Endothelial cell of umbilical vein (primary cell): ENCODE measurements around the gene SMIM41. TPM values are rescaled to one million over a fixed set of nuclear protein-coding genes. Genes with fewer than 3 reads are reported as not detected.

Experiments used
- BruUV-seq: library from RNA; stranded (reverse); fragments of 400-500 nt; replicated peaks from 2 replicates; lab custom pipeline; 2021; lab: Mats Ljungman, UMichigan
- CTCF ChIA-PET: fragments of 300-600, 350-600 bp; sonication (Branson Sonifier 250); formaldehyde crosslinking; loops from one replicate; lab custom pipeline; 2021; ENCODE audit warnings: antibody characterized with exemption, inconsistent platforms; lab: Charles Lee
- POLR2A ChIA-PET: fragments of 300-600, 350-600 bp; sonication (Branson Sonifier 250); formaldehyde crosslinking; loops from one replicate; lab custom pipeline; 2021; ENCODE audit warnings: antibody characterized with exemption, inconsistent platforms; lab: Charles Lee
- DNase-seq: peaks from one replicate; pipeline ENCODE4 v3.0.0-alpha.2; 2011; ENCODE audit warnings: low read depth, low spot score
- FAIRE-seq: peaks from 2 replicates; lab custom pipeline; 2011; peaks lifted over from hg19 to GRCh38; lab: Jason Lieb, UNC
- H2AFZ ChIP-seq: 2 replicates; pipeline ENCODE4 v1.6.0; 2012; ENCODE audit warnings: low read depth, low read length, control low read depth, inconsistent platforms
- H3K27ac ChIP-seq: 2 replicates; pipeline ENCODE4 v1.5.1; 2011; ENCODE audit warnings: low read depth, mild to moderate bottlenecking, control low read depth, low read length, moderate library complexity; ENCODE audit not compliant: insufficient read depth
- H3K27me3 ChIP-seq, 2 experiments: 2 replicates each; pipeline versions ENCODE4 v1.6.0 to v1.6.1; 2011; ENCODE audit warnings: low read length in 2 of 2, mixed read lengths in 1 of 2; ENCODE audit not compliant: control insufficient read depth in 2 of 2, insufficient read depth in 2 of 2
- H3K36me3 ChIP-seq, 2 experiments: 2 replicates in 1 of 2; 3 replicates in 1 of 2; pipeline ENCODE4 v1.5.1; 2011; ENCODE audit warnings: low read length in 2 of 2, mild to moderate bottlenecking in 1 of 2, moderate library complexity in 1 of 2; ENCODE audit not compliant: control insufficient read depth in 2 of 2, insufficient read depth in 2 of 2; ENCODE audit errors: extremely low read depth in 1 of 2
- H3K4me1 ChIP-seq: 3 replicates; pipeline ENCODE4 v1.5.1; 2011; ENCODE audit warnings: mild to moderate bottlenecking, low read length; ENCODE audit not compliant: control insufficient read depth, insufficient read depth; ENCODE audit errors: extremely low read depth
- H3K4me2 ChIP-seq: 2 replicates; pipeline ENCODE4 v1.6.1; 2011; ENCODE audit warnings: low read length, control low read depth, mixed read lengths; ENCODE audit not compliant: insufficient read depth
- H3K4me3 ChIP-seq, 3 experiments: fragments of 200-600 bp in 1 of 3; sonication (generic), shearing (Covaris generic) in 1 of 3; replicated peaks in 1 of 3; 2 replicates each; pipeline ENCODE4 v1.5.1; 2011 to 2016; ENCODE audit warnings: control low read depth in 3 of 3, low read length in 3 of 3, mild to moderate bottlenecking in 2 of 3, inconsistent platforms in 1 of 3, low read depth in 1 of 3, moderate library complexity in 1 of 3; ENCODE audit not compliant: insufficient read depth in 1 of 3
- H3K79me2 ChIP-seq: 2 replicates; pipeline ENCODE4 v1.6.0; 2012; ENCODE audit warnings: low read length, inconsistent platforms; ENCODE audit not compliant: control insufficient read depth, insufficient read depth
- H3K9ac ChIP-seq: replicated peaks from 2 replicates; pipeline ENCODE3; 2011; ENCODE audit warnings: low read length, control low read depth; ENCODE audit not compliant: insufficient read depth; ENCODE audit errors: extremely low read depth
- H3K9me1 ChIP-seq: replicated peaks from 3 replicates; pipeline ENCODE4 v1.6.0; 2011; ENCODE audit warnings: mild to moderate bottlenecking, low read length; ENCODE audit not compliant: control insufficient read depth, insufficient read depth; ENCODE audit errors: extremely low read depth
- H3K9me3 ChIP-seq: replicated peaks from 2 replicates; pipeline ENCODE4 v1.5.1; 2012; ENCODE audit warnings: low read length, inconsistent platforms; ENCODE audit not compliant: control insufficient read depth, insufficient read depth
- H4K20me1 ChIP-seq: replicated peaks from 2 replicates; pipeline ENCODE3; 2011; ENCODE audit warnings: mild to moderate bottlenecking, low read length; ENCODE audit not compliant: control insufficient read depth, insufficient read depth; ENCODE audit errors: extremely low read depth
- CTCF ChIP-seq, 2 donors: IDR thresholded peaks; 1 replicate in 1 of 2; 2 replicates in 1 of 2; pipeline ENCODE4 v1.5.1; 2011; ENCODE audit warnings: low read length in 2 of 2, mild to moderate bottlenecking in 2 of 2, moderate library complexity in 2 of 2, control low read depth in 1 of 2, inconsistent platforms in 1 of 2, low read depth in 1 of 2; ENCODE audit not compliant: insufficient read depth in 1 of 2; ENCODE audit errors: extremely low read depth in 1 of 2
- EZH2 ChIP-seq: IDR thresholded peaks from 2 replicates; pipeline ENCODE4 v1.6.1; 2012; ENCODE audit warnings: borderline replicate concordance, low read depth, mild to moderate bottlenecking, moderate library complexity, low read length, inconsistent platforms; ENCODE audit not compliant: severe bottlenecking
- FOS ChIP-seq: IDR thresholded peaks from 2 replicates; pipeline ENCODE4 v1.6.1; 2011; ENCODE audit warnings: mild to moderate bottlenecking, low read length, moderate library complexity, borderline replicate concordance; ENCODE audit not compliant: insufficient read depth
- GATA2 ChIP-seq: IDR thresholded peaks from 2 replicates; pipeline ENCODE4 v1.7.0; 2011; ENCODE audit warnings: low read depth, mild to moderate bottlenecking, moderate library complexity, mixed read lengths, low read length; ENCODE audit not compliant: insufficient read length, insufficient read depth
- JUN ChIP-seq: IDR thresholded peaks from 2 replicates; pipeline ENCODE4 v1.6.1; 2011; ENCODE audit warnings: borderline replicate concordance, low read depth; ENCODE audit not compliant: insufficient read length, insufficient read depth
- MAX ChIP-seq: IDR thresholded peaks from 2 replicates; pipeline ENCODE4 v1.6.1; 2011; ENCODE audit not compliant: insufficient read depth, insufficient read length
- MYC ChIP-seq: IDR thresholded peaks from one replicate; pipeline ENCODE4 v1.6.1; 2011; ENCODE audit warnings: mild to moderate bottlenecking, low read depth, low read length
- POLR2A ChIP-seq: IDR thresholded peaks from 2 replicates; pipeline ENCODE4 v1.6.1; 2012; ENCODE audit warnings: low read depth, mild to moderate bottlenecking, control low read depth, low read length
- POLR2AphosphoS5 ChIP-seq: IDR thresholded peaks from 2 replicates; pipeline ENCODE4 v1.6.1; 2012; ENCODE audit warnings: low read depth, mild to moderate bottlenecking, control low read depth, low read length, moderate library complexity; ENCODE audit not compliant: insufficient read depth
- dilution Hi-C: fragments of 300-500 bp; cut with MboI; formaldehyde crosslinking; loops from one replicate; pipeline ENCODE4 v1.15.0; 2019; ENCODE audit warnings: low sequenced_read_pairs; ENCODE audit not compliant: extremely low pct_ligation_motif_present
- intact Hi-C: fragments of 100-400 bp; cut with micrococcal nuclease; formaldehyde crosslinking; loops from one replicate; pipeline ENCODE4 v1.10.0; 2022
- polyA plus RNA-seq, 4 experiments: library from polyadenylated mRNA; depleted of rRNA in 3 of 4; stranded (reverse) in 3 of 4; unstranded in 1 of 4; fragments of >200 nt; gene quantifications; 2 replicates each; pipeline versions ENCODE4 v1.2.1 to v1.2.3, GENCODE V29; 2011 to 2012; ENCODE audit warnings: missing spikeins in 1 of 4
- total RNA-seq: library from RNA; stranded (reverse); gene quantifications from 2 replicates; pipeline ENCODE4 v1.2.3, GENCODE V29; 2021

SMIM41 gene
- total and polyA plus RNA-seq, 2 donors (not counting 3 experiments of a cell fraction or from before 2014, with no cell fraction given), result not detected

- H4K20me1 ChIP-seq, result no peaks in the 10 kb centered on the region
- no peaks in the 10 kb centered on the region for H3K9me3 ChIP-seq
- no peaks in the 10 kb centered on the region for H3K9me1 ChIP-seq
- CTCF ChIA-PET, result interaction anchor here (0.8 to 12.8 kb wide), 6 partner anchors 8 to 55 kb away, joined by 4 to 452 read pairs (median 22); partner anchors contain the start of gene ATG101
- dilution Hi-C loops (no loop called here), intact Hi-C loops (no loop called here)
- DNase-seq (no peak), FAIRE-seq (no peak)
- H3K4me3 ChIP-seq, result no peak overlapping the region
- H3K27ac ChIP-seq, result no peak overlapping the region
- H3K4me2 ChIP-seq, result no peak overlapping the region
- no peak for TF ChIP-seq POLR2A
- TF ChIP-seq FOS, result no peak
- no peak for TF ChIP-seq EZH2
- no peak for TF ChIP-seq JUN
- TF ChIP-seq GATA2, result no peak
- no peak for TF ChIP-seq MAX
- TF ChIP-seq CTCF (IDR thresholded peaks at IDR 0.05; ENCODE audit: extremely low read depth in 1 of 2, insufficient read depth in 1 of 2, low read depth in 1 of 2, low read length in 2 of 2), result no peak
- TF ChIP-seq POLR2AphosphoS5, result no peak
- no peak for TF ChIP-seq MYC
- peaks cover 5% of the 10 kb centered on the region for H3K4me1 ChIP-seq
- no peaks in the 10 kb centered on the region for H3K27me3 ChIP-seq
- no peak overlapping the region for H3K9ac ChIP-seq
- H2AFZ ChIP-seq, result no peak overlapping the region
- no TSS peak for BruUV-seq
- POLR2A ChIA-PET, result interaction anchor here (1.2 kb wide), 1 partner anchor 56 kb away, joined by 3 read pairs; no protein-coding TSS in a partner anchor
- peaks cover 9 to 17% of the 10 kb centered on the region in 2 experiments for H3K36me3 ChIP-seq
- peaks cover under 1% of the 10 kb centered on the region for H3K79me2 ChIP-seq
These were observed 1.1 kb downstream of the SMIM41 start for GRCh38 chr12:52080403-52081251.
